ENCODE data around the gene LZTS3.

DNA sequence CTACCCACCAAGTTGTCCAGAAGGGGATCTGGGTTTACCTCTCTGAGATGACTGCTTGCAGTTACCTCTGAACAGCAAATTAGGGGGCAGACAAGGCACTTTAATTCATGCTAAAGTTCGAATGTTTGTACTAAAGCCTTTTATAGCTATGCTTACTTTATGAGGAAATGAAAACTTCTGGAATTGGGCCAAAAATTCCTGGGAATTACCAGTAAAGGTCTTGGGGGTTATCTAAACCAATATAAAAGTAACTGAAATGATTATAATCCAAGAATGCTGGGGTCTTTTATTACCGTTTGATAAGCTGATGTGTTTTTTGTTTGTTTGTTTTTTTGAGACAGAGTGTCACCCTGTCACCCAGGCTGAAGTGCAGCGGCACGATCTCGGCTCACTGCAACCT, 7.9 kb upstream of the LZTS3 start:
- TF ChIP-seq, protein P1, sequence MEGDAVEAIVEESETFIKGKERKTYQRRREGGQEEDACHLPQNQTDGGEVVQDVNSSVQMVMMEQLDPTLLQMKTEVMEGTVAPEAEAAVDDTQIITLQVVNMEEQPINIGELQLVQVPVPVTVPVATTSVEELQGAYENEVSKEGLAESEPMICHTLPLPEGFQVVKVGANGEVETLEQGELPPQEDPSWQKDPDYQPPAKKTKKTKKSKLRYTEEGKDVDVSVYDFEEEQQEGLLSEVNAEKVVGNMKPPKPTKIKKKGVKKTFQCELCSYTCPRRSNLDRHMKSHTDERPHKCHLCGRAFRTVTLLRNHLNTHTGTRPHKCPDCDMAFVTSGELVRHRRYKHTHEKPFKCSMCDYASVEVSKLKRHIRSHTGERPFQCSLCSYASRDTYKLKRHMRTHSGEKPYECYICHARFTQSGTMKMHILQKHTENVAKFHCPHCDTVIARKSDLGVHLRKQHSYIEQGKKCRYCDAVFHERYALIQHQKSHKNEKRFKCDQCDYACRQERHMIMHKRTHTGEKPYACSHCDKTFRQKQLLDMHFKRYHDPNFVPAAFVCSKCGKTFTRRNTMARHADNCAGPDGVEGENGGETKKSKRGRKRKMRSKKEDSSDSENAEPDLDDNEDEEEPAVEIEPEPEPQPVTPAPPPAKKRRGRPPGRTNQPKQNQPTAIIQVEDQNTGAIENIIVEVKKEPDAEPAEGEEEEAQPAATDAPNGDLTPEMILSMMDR (IDR thresholded peaks at IDR 0.05; ENCODE audit: poor library complexity): no peak
- TF ChIP-seq EZH2phosphoT487 (IDR thresholded peaks at IDR 0.05; ENCODE audit: low read depth, severe bottlenecking, unreplicated experiment): no peak
